22Rv1 (cell line): Measurements from ENCODE around the gene BMPER.

ENCODE experiments used
- CTCF ChIP-seq: fragments of 450-650 bp; IDR thresholded peaks from 2 replicates; pipeline ENCODE4 v1.5.1; 2017; ENCODE audit warnings: mild to moderate bottlenecking
- ZFX ChIP-seq: fragments of 450-650 bp; IDR thresholded peaks from 2 replicates; pipeline ENCODE4 v1.6.1; 2017; ENCODE audit warnings: antibody characterized with exemption, borderline replicate concordance

- TF ChIP-seq CTCF (no peak), ZFX (no peak)
These were observed 199.7 kb downstream of the BMPER start for GRCh38 chr7:34104992-34105391.
